SK-N-SH treated with all-trans-retinoic acid at 6 μM for 48 hours (cell line): ENCODE measurements around the gene IGFL2.

Experiments used
- ARNTL ChIP-seq: fragments of 450-650 bp; formaldehyde crosslinking; IDR thresholded peaks from 2 replicates; pipeline ENCODE4 v1.5.0; 2020; ENCODE audit warnings: low read depth, mild to moderate bottlenecking, moderate library complexity, borderline replicate concordance
- CSDC2 ChIP-seq: fragments of 250-450 bp; sonication (Bioruptor Pico); IDR thresholded peaks from 2 replicates; pipeline ENCODE4 v1.5.0; 2020; ENCODE audit warnings: mild to moderate bottlenecking, moderate library complexity
- PATZ1 ChIP-seq: fragments of 250-450 bp; sonication (Bioruptor Pico); IDR thresholded peaks from 2 replicates; pipeline ENCODE4 v1.8.0; 2020; ENCODE audit warnings: mild to moderate bottlenecking, moderate library complexity, borderline replicate concordance
- POU6F1 ChIP-seq: fragments of 250-450 bp; sonication (Bioruptor Pico); IDR thresholded peaks from 2 replicates; pipeline ENCODE4 v1.8.0; 2021; ENCODE audit warnings: low read depth, mild to moderate bottlenecking, moderate library complexity, borderline replicate concordance
- PPARA ChIP-seq: fragments of 250-450 bp; sonication (Bioruptor Pico); IDR thresholded peaks from 2 replicates; pipeline ENCODE4 v1.5.0; 2020; ENCODE audit warnings: mild to moderate bottlenecking, borderline replicate concordance
- RARB ChIP-seq: fragments of 250-450 bp; sonication (Bioruptor Pico); IDR thresholded peaks from 2 replicates; pipeline ENCODE4 v1.8.0; 2021; ENCODE audit warnings: mild to moderate bottlenecking, moderate library complexity
- TCF4 ChIP-seq: fragments of 250-450 bp; sonication (Bioruptor Pico); IDR thresholded peaks from 2 replicates; pipeline ENCODE4 v1.8.0; 2021; ENCODE audit warnings: mild to moderate bottlenecking, moderate library complexity, borderline replicate concordance
- TSHZ2 ChIP-seq: fragments of 250-450 bp; sonication (Bioruptor Pico); IDR thresholded peaks from 2 replicates; pipeline ENCODE4 v1.5.0; 2020; ENCODE audit warnings: mild to moderate bottlenecking, moderate library complexity
- ZC3H10 ChIP-seq: fragments of 250-450 bp; sonication (Bioruptor Pico); IDR thresholded peaks from 2 replicates; pipeline ENCODE4 v1.5.1; 2021; ENCODE audit warnings: mild to moderate bottlenecking, moderate library complexity
- ZFP3 ChIP-seq: fragments of 250-450 bp; sonication (Bioruptor Pico); IDR thresholded peaks from 2 replicates; pipeline ENCODE4 v1.5.0; 2020; ENCODE audit warnings: mild to moderate bottlenecking, moderate library complexity
- ZFP30 ChIP-seq: fragments of 450-650 bp; formaldehyde crosslinking; IDR thresholded peaks from 2 replicates; pipeline ENCODE4 v1.5.0; 2022; ENCODE audit warnings: mild to moderate bottlenecking, moderate library complexity
- ZNF565 ChIP-seq: fragments of 450-650 bp; formaldehyde crosslinking; conservative IDR thresholded peaks from 2 replicates; pipeline ENCODE4 v1.5.0; 2020; ENCODE audit warnings: low read depth, mild to moderate bottlenecking, moderate library complexity
- ZNF8 ChIP-seq: fragments of 450-650 bp; formaldehyde crosslinking; IDR thresholded peaks from 2 replicates; pipeline ENCODE4 v1.5.0; 2020; ENCODE audit warnings: mild to moderate bottlenecking, moderate library complexity
- TF ChIP-seq, protein P1 (sequence below): fragments of 250-450 bp; sonication (Bioruptor Pico); IDR thresholded peaks from 2 replicates; pipeline ENCODE4 v1.5.1; 2021; ENCODE audit warnings: mild to moderate bottlenecking, moderate library complexity

DNA sequence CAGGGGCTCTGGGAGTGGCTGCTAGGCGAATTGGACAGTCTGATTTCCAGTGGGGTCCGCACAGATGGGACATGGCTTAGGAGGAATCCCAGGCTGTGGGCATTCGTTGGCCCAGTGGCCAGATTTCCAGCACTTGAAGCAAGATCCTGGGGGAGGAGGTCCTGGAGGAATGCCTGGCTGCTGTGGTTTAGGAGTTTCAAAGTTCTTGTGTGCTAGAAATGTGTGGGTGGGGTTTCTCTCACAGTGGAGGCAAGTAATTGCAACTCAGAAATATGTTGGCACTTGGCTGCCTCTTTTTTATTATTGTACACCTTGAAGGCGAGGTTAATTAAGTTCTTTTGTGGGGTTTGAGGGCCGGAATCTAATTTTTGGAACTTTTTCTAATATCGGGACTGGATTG is 40.7 kb upstream of the IGFL2 start:
- TF ChIP-seq TSHZ2 (CRISPR knock-in tag) (no peak), PATZ1 (CRISPR knock-in tag) (no peak), CSDC2 (CRISPR knock-in tag) (no peak), ZC3H10 (CRISPR knock-in tag) (no peak), ZFP30 (CRISPR knock-in tag) (no peak), ZNF8 (CRISPR knock-in tag) (no peak), ARNTL (no peak), ZNF565 (CRISPR knock-in tag) (no peak), RARB (CRISPR knock-in tag) (no peak), POU6F1 (CRISPR knock-in tag) (no peak), PPARA (CRISPR knock-in tag) (no peak), TCF4 (CRISPR knock-in tag) (no peak), ZFP3 (CRISPR knock-in tag) (no peak)
- TF ChIP-seq, protein P1, sequence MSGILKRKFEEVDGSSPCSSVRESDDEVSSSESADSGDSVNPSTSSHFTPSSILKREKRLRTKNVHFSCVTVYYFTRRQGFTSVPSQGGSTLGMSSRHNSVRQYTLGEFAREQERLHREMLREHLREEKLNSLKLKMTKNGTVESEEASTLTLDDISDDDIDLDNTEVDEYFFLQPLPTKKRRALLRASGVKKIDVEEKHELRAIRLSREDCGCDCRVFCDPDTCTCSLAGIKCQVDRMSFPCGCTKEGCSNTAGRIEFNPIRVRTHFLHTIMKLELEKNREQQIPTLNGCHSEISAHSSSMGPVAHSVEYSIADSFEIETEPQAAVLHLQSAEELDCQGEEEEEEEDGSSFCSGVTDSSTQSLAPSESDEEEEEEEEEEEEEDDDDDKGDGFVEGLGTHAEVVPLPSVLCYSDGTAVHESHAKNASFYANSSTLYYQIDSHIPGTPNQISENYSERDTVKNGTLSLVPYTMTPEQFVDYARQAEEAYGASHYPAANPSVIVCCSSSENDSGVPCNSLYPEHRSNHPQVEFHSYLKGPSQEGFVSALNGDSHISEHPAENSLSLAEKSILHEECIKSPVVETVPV (CRISPR knock-in tag): no peak
